Stimulated activated CD4-positive, alpha-beta T cell treated with anti-CD3 and anti-CD28 coated beads, Interleukin-1b, Interleukin-23, amount 100 ng/mL, for 48 hours (primary cell): ENCODE measurements around the gene FIZ1.

Experiments
- DNase-seq: peaks from one replicate; pipeline ENCODE4 v3.0.0-alpha.2; 2020

FIZ1 gene

DNA sequence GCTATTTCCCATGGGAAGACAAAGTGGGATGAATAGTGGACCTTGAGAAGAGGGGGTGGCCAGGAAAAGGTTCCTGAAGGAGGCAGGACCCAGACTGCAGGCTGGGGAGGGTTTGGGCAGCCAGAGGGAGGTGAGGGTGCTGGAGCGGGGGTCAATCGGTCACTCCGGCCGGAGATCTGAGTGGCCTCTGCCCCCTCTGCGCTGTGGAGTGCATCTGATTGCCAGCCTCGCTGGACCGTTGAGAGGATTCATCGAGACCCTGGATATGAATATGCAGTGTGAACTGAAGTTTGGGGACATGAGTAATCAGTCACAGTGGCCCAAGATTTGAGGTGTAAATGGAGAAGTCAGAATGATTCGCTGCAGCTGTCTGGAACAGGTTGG is 36.0 kb upstream of the FIZ1 start:
- peak; percentile 37 for DNase-seq

DNA sequence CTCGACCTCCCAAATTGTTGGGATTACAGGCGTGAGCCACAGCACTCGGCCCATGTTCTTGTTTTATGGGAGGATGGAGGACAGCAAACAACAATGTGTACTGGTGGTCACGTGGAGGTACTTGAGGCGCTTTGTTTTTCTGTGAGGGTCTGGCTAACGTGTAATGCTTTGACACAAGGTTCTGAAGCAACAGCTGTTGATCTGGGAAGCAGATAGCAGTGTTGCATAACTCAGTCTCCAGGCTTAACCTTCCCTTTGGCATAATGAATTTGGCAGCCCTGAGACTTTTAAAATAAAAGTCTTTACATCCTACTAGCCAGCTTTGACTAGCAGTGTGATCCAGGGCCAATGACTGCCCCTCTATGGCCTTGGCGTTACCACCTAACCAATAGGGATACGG is 34.5 kb upstream of the FIZ1 start:
- DNase-seq, result no peak

DNA sequence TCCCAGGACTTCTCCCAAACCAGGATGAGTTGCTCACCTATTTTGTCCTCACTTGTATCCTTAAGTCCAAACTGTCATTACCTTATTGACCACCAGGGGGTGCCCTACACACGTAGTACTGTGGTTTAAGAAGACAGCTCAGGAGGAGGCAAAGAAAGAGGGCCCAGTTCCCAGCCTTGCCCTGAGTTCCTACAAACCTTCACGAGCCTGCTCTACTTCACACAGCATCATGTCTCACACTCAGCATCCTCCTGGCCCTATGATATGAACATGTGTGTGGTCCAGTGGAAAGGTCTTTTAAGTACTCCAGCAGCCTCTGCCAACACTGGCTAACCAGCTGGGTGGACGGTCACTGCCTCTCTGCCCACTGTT is 33.1 kb upstream of the FIZ1 start:
- peak; percentile 88 for DNase-seq

DNA sequence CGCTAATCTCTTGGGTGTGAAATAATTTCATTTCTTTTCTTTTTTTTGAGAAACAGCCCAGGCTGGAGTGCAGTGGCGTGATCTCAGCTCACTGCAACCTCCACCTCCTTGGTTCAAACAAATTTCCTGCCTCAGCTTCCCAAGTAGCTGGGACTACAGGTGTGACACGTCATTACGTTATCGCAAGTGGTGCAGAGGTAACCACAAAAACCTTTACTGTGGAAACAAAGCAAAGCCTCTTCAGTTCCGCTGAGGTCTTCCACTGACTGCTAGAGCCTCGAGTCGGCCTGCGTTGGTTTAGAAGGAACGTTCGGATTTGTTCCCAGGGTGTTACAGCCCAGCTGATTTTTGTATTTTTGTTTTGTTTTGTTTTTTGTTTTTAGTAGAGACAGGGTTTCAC is 27.0 kb upstream of the FIZ1 start:
- DNase-seq, result peak; percentile 52

DNA sequence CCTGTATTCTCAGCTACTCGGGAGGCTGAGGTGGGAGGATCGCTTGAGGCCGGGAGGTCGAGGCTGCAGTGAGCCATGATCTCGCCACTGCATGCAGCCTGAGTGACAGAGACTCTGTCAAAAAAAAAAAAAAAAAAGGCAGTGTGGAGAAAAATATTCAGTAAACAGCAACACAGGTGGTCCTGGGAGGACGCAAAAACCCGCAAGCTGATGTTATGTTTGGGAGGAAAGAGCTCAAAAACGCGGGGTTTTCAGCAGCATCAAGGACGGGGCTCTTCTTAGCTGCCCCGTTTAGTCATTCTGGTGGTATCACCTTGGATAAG is 25.6 kb upstream of the FIZ1 start:
- no peak for DNase-seq

DNA sequence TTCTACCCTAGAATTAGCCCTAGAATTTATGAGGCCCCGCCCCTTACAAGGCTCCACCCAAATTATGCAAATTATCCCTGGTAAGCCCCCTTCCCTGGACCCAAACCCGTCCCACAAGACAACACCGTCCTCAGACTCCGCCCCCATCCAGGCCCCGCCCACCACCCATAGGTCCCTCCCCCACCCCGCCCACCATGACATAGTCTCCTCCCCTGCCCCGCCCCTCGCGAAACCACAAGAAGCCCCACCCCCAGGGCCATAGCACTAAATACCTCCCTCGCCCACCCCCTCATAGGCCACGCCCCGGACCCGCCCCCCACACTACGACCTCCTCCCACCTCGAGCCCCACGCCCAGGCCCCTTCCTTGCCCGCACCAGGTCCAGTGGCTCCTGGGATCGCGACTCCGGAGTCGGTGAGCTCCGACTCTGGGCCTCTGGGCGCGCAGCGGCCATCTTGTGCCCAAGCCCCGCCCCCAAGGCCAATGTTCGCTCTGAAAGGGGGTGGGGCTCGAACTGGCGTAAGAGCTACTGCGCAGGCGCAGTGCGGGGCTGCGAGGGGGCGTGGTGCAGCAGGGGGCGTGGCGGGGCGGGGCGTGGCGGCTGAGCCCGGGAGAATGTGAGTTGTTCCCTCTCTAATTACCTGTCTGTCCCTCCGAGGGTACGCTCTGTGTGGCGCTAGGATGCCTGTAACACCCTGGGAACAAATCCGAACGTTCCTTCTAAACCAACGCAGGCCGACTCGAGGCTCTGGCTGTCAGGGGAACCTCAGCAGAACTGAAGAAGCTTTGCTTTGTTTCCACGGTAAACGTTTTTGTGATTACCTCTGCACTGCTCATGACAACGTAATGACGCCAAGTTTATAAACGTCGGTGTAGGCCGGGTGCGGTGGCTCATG is 25.0 kb upstream of the FIZ1 start, which contains the start of gene ZNF784:
TSS of gene ZNF784 (minus strand) at position 458 of the 895 bp plus-strand sequence. CDS start at position 453, 5 bp downstream.
- peak; percentile 93 for DNase-seq

DNA sequence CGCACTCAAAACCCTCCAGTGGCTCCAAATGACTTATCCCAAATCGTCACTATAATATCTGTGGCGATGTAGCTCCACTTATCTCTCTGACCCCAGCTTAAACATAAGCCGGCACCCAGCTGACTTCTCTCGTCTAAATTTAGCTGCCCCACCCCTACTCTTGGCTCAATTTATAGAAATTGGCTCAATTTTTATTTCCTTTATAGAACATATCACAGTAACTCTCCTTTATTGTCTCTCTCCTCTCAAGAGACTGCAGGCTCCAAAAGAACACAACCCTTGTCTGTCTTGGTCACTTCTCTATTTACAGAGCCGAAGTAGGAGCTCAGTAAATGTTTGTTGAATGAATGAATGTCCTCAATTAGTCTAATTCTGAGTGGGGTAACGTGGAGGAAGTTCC is 24.2 kb upstream of the FIZ1 start:
- DNase-seq, result no peak

DNA sequence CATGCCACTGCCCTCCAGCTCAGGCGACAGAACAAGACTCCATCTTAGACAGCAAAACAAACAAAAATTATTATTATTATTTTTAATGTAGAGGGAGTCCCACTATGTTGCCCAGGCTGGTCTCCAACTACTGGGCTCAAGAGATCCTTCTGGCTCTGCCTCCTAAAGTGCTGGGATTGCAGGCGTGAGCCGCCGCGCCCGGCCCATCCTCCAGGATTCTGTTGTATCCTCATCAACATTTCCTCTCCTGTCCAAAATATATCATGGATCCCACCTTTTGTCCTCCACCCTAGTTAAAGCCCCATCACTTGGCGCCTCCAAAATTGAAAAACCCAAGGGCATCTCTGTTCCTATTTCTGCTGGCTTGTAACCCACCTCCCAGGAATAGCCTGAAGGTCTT is 23.8 kb upstream of the FIZ1 start:
- no peak for DNase-seq

DNA sequence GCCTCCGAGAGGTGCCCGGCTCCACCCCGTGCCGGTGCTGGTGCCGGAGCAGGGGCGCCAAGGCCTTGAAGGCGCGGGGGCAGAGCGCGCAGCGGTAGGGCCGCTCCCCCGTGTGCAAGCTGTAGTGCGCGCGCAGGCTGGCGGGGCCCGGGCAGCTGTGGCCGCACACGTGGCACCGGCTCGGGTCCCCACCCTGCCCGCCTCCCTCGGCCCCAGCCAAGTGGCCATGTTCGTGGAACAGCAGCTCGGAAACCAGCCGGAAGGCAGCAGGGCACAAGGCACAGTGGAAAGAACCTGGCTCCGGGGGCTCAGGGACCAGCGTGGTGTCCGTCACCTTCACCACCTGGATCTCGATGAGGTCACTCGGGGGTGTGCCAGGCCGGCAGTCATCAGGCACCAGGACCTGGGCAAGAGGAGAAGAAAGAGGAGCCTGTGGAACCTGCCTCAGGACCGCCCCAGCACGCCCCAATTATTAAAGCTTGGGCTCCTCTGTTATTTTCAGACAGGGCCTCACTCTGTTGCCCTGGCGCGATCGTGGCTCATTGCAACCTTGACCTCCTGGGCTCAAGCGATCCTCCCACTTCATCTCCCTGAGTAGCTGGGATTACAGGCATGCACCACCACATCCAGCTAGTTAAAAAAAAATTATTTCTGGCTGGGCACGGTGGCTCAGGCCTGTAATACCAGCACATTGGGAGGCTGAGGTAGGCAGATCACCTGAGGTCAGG is 23.1 kb upstream of the FIZ1 start:
- no peak for DNase-seq

DNA sequence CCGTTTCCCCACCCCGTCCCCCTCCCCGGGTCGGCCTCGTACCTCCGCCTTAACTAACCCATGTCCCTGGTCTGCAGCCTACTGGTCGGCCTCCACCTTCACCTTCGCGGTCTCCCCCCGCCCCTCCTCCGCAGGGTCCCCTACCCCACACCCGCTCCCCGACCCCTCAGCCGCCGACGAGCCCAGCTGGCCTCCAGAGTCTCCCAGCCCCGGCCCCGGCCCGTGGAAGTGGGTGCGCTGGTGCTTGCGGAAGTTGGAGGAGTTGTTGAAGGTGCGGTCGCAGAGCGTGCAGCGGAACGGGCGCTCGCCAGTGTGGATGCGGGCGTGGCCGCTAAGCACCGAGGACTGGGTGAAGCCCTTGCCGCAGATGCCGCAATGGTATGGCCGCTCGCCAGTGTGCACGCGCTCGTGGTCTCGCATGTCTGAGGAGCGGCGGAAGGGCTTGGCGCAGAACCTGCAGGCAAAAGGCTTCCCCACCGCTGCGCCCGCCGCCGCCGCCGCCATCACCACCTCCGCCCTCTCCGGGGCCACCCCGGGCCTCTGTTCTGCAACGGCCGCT is 22.4 kb upstream of the FIZ1 start:
- no peak for DNase-seq

DNA sequence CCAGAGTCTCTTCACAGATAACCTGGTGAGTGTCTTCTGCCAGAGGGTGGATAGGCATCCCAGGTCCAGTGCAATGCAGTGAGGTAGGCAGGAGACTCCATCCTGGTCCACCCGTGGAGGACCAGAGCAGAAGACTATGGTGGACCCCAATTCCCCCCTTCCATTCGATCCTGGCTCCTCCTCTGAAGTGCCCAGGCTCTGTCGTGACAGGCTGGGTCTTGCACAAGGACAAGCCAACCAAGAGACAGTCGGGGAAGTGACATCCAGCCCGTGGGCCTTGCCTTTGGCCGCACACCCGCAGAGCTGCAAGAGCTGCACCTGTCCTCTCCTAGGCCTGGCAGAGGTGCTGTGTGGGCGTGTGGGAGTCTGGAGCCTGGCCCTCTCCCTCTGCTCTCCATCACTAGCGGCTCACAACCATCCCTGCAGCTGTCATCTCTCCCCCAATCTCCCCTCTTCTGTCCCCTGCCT is 21.9 kb upstream of the FIZ1 start:
- DNase-seq, result no peak

DNA sequence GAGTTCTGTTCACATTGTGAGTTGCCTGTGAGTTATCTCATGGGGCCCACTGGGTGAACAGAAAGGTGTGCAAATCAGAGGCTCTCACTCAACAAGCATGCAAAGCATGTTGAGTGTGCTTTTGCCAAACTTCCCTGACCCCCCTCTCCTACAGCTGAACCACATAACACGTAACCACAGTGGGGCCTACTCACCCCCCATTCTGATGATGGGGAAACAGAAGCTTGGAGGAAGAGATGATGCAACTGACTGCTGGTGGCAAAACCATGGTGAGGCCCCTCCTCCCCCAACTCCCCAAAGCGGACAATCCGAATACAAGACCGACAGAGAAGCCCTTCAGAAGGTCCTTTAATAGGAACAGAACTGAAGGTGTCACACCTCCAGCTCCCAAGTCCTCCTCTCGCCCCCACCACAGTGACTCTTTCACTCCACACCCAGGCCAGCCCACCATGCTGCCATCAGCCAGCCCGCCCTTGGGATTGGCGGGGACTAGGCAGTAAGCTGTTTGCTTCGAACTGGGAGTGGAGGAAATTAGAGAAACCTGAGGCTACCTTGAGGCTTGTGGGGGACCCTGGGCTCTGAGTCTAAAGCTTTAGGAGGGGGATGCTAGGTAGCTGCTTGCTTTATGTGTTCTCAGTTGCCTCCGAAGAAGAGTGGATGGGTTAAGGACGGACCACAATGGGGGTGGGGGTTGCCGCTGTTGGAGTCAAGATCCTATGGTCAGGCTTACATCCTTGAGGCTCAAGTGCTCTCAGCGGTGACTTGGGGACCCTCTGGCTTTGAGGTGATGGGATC is 21.3 kb upstream of the FIZ1 start:
- peak; percentile 44 for DNase-seq

DNA sequence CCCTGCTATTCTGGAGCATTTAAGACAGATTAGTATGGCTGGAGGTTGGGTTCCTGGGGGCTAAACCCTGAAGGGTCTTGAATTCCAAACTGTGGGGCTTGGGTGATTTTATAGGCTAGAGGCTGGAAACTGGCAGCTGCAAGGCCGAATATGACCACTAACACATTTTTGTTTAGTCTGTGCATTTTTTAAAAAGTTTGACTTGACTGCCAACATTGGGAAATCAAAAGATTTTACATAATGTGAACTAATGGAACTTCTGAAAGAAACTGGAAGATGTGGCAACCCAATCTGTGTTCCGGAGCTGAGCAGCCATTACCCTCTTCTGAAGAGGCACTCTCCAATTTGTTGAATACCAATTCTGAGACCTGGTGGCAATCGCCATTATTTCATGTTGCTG is 20.0 kb upstream of the FIZ1 start:
- DNase-seq, result no peak

DNA sequence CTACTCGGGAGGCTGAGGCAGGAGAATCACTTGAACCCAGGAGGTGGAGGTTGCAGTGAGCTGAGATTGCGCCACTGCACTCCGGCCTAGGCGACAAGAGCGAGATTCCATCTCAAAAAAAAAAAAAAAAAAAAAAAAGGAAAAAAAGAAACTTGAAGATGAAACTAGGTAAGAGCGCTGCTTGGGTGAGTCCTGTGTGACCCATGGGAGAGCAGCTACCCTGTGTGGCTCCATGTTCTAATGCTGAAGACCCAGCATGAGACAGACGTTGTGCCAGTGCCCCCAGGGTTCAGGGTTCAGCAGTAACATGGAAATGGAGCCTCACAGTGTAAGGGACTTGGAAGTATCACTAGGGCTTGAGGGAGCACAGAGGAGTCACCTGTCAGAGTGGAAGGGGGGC is 19.1 kb upstream of the FIZ1 start:
- DNase-seq, result no peak

DNA sequence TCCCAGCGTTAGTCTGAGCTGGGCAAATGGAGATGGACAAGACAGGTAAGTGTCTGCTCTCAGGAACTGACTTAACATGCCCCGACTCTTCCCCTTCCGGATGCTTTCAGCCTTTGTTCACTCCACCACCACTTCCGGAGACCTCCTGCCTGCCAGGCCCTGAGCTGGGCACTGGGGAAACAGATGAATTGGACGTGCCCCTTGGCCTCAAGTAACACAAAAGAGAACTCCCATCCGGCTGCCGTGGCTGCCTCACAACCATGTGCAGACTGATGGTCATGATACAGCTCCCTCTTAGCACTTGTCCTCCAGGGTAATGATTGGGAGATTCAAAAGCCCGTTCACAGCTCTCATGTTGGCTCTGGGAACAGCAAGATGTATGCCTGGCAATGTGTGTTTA is 18.1 kb upstream of the FIZ1 start:
- no peak for DNase-seq

DNA sequence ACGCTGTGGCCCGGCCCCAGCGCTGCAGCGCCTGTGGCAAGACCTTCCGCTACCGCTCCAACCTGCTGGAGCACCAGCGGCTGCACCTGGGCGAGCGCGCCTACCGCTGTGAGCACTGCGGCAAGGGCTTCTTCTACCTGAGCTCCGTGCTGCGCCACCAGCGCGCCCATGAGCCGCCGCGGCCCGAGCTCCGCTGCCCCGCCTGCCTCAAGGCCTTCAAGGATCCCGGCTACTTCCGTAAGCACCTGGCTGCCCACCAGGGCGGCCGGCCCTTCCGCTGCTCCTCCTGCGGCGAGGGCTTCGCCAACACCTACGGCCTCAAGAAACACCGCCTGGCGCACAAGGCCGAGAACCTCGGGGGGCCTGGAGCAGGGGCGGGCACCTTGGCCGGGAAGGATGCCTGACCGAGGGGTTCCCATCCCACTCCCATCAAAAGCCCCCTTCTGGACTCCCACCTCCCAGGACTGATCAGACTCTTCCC is 17.1 kb upstream of the FIZ1 start:
- DNase-seq, result no peak

DNA sequence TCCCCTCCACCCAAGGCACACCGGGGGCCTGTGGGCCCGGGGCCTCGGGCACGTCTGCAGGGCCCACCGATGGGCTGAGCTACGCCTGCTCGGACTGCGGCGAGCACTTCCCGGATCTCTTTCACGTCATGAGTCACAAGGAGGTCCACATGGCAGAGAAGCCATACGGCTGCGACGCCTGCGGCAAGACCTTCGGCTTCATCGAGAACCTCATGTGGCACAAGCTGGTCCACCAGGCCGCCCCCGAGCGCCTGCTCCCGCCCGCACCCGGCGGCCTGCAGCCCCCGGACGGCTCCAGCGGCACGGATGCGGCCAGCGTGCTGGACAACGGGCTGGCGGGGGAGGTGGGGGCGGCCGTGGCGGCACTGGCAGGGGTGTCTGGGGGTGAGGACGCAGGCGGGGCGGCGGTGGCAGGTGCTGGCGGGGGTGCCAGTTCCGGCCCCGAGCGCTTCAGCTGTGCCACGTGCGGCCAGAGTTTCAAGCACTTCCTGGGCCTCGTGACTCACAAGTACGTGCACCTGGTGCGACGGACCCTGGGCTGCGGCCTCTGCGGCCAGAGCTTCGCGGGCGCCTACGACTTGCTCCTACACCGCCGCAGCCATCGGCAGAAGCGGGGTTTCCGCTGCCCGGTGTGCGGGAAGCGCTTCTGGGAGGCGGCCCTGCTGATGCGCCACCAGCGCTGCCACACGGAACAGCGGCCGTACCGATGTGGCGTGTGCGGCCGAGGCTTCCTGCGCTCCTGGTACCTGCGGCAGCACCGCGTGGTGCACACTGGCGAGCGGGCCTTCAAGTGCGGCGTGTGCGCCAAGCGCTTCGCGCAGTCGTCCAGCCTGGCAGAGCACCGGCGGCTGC is 16.5 kb upstream of the FIZ1 start:
- no peak for DNase-seq

DNA sequence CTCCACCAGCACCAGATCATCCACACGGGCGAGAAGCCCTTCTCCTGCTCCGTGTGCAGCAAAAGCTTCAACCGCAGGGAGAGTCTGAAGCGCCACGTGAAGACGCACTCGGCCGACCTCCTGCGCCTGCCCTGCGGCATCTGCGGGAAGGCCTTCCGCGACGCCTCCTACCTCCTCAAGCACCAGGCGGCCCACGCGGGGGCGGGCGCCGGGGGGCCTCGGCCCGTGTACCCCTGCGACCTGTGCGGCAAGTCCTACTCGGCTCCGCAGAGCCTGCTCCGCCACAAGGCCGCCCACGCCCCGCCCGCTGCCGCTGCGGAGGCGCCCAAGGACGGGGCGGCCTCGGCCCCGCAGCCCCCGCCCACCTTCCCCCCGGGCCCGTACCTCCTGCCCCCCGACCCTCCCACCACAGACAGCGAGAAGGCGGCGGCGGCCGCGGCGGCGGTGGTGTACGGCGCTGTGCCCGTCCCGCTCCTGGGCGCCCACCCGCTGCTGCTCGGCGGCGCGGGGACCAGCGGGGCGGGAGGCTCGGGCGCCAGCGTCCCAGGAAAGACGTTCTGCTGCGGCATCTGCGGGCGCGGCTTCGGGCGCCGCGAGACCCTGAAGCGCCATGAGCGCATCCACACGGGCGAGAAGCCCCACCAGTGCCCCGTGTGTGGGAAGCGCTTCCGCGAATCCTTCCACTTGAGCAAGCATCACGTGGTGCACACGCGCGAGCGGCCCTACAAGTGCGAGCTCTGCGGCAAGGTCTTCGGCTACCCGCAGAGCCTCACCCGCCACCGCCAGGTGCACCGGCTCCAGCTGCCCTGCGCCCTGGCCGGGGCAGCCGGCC is 15.6 kb upstream of the FIZ1 start:
- DNase-seq, result no peak

DNA sequence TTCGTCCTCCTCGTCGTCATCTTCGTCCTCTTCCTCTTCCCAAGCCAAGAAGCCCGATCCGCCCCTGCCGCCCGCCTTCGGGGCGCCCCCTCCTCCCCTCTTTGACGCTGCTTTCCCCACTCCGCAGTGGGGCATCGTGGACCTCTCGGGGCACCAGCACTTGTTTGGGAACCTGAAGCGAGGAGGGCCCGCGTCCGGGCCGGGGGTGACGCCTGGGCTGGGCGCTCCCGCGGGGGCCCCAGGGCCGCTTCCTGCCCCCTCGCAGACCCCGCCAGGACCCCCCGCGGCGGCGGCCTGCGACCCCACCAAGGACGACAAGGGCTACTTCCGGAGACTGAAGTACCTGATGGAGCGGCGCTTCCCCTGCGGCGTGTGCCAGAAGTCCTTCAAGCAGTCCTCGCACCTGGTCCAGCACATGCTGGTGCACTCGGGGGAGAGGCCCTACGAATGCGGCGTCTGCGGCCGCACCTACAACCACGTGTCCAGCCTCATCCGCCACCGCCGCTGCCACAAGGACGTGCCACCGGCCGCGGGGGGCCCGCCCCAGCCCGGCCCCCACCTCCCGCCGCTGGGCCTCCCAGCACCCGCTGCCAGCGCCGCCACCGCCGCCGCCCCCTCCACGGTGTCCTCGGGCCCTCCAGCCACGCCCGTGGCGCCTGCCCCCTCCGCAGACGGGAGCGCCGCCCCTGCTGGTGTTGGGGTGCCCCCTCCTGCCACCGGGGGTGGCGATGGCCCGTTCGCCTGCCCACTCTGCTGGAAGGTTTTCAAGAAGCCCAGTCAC is 14.8 kb upstream of the FIZ1 start:
- DNase-seq, result no peak

DNA sequence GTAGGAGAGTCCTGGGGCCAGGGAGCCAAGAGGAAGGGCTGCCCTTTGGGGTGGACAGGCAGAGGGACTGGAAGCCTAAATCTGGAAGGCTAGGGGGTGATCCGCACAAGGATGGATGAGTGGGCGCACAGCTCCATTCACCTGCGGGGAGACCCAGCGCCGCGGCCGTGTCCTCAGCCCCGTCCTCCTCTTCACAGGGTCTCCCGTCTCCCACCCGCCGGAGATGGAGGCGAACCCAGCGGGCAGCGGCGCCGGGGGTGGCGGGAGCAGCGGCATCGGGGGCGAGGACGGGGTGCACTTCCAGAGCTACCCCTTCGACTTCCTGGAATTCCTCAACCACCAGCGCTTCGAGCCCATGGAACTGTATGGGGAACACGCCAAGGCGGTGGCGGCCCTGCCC is 14.1 kb upstream of the FIZ1 start:
- DNase-seq, result no peak
